Ishikawa (cell line): ENCODE results near the gene TNNC1.

Source experiments
- CEBPB ChIP-seq: IDR thresholded peaks from 2 replicates; pipeline ENCODE4 v1.6.1; 2012
- CREB1 ChIP-seq: IDR thresholded peaks from 2 replicates; pipeline ENCODE4 v1.6.1; 2012; ENCODE audit warnings: low read depth
- EGR1 ChIP-seq: IDR thresholded peaks from 2 replicates; pipeline ENCODE4 v1.6.1; 2012
- EP300 ChIP-seq: IDR thresholded peaks from 2 replicates; pipeline ENCODE4 v1.6.1; 2012; ENCODE audit warnings: borderline replicate concordance
- FOXM1 ChIP-seq: IDR thresholded peaks from 2 replicates; pipeline ENCODE4 v1.6.1; 2012; ENCODE audit warnings: low read depth, borderline replicate concordance
- NFIC ChIP-seq: IDR thresholded peaks from 2 replicates; pipeline ENCODE4 v1.6.1; 2012
- RAD21 ChIP-seq: IDR thresholded peaks from 2 replicates; pipeline ENCODE4 v1.6.1; 2012; ENCODE audit warnings: low read depth
- TAF1 ChIP-seq: IDR thresholded peaks from 2 replicates; pipeline ENCODE4 v1.6.1; 2012; ENCODE audit warnings: low read depth, mild to moderate bottlenecking
- TCF12 ChIP-seq: IDR thresholded peaks from 2 replicates; pipeline ENCODE4 v1.6.1; 2012; ENCODE audit warnings: low read depth
- TEAD4 ChIP-seq: IDR thresholded peaks from 2 replicates; pipeline ENCODE4 v1.6.1; 2012
- YY1 ChIP-seq: IDR thresholded peaks from 2 replicates; pipeline ENCODE4 v1.6.1; 2012; ENCODE audit warnings: low read depth
- ZBTB7A ChIP-seq: IDR thresholded peaks from 2 replicates; pipeline ENCODE4 v1.6.1; 2012; ENCODE audit warnings: low read depth
- TF ChIP-seq, protein P1 (sequence below): IDR thresholded peaks from 2 replicates; pipeline ENCODE4 v1.6.1; 2012
- TF ChIP-seq, protein P2 (sequence below): IDR thresholded peaks from 2 replicates; pipeline ENCODE4 v1.6.1; 2012
- TF ChIP-seq, protein P3 (sequence below): IDR thresholded peaks from 2 replicates; pipeline ENCODE4 v1.6.1; 2012; ENCODE audit warnings: low read depth, mild to moderate bottlenecking

Gene TNNC1

DNA sequence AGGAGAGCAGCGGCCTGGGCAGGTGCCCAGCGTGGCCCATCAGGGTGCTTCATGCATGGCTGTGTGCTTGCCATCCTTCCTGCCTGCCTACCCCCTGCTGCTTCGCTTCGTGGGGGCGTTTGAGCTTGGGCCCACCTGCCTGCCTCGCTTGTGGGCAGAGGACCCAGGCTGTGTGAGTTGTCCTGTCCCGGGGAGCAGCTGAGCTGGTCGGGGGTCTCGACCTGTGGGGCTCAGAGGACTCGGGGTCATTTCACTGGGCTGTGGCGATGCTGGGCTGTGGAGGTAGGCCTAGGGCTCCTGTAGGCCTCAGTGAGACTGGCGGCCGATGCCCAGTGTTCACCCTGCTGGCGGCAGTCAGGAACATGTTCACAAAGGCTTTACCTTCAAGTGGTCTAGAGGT is 29.2 kb upstream of the TNNC1 start:
- TF ChIP-seq YY1 (no peak), TEAD4 (no peak), ZBTB7A (no peak), NFIC (no peak), TCF12 (no peak), EGR1 (no peak), EP300 (no peak), RAD21 (no peak), FOXM1 (no peak), CEBPB (no peak), CREB1 (no peak), TAF1 (no peak)
- TF ChIP-seq, protein P1, sequence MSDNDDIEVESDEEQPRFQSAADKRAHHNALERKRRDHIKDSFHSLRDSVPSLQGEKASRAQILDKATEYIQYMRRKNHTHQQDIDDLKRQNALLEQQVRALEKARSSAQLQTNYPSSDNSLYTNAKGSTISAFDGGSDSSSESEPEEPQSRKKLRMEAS, result no peak
- TF ChIP-seq, protein P2, sequence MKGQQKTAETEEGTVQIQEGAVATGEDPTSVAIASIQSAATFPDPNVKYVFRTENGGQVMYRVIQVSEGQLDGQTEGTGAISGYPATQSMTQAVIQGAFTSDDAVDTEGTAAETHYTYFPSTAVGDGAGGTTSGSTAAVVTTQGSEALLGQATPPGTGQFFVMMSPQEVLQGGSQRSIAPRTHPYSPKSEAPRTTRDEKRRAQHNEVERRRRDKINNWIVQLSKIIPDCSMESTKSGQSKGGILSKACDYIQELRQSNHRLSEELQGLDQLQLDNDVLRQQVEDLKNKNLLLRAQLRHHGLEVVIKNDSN, result no peak
- TF ChIP-seq, protein P3, sequence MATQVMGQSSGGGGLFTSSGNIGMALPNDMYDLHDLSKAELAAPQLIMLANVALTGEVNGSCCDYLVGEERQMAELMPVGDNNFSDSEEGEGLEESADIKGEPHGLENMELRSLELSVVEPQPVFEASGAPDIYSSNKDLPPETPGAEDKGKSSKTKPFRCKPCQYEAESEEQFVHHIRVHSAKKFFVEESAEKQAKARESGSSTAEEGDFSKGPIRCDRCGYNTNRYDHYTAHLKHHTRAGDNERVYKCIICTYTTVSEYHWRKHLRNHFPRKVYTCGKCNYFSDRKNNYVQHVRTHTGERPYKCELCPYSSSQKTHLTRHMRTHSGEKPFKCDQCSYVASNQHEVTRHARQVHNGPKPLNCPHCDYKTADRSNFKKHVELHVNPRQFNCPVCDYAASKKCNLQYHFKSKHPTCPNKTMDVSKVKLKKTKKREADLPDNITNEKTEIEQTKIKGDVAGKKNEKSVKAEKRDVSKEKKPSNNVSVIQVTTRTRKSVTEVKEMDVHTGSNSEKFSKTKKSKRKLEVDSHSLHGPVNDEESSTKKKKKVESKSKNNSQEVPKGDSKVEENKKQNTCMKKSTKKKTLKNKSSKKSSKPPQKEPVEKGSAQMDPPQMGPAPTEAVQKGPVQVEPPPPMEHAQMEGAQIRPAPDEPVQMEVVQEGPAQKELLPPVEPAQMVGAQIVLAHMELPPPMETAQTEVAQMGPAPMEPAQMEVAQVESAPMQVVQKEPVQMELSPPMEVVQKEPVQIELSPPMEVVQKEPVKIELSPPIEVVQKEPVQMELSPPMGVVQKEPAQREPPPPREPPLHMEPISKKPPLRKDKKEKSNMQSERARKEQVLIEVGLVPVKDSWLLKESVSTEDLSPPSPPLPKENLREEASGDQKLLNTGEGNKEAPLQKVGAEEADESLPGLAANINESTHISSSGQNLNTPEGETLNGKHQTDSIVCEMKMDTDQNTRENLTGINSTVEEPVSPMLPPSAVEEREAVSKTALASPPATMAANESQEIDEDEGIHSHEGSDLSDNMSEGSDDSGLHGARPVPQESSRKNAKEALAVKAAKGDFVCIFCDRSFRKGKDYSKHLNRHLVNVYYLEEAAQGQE, result no peak

DNA sequence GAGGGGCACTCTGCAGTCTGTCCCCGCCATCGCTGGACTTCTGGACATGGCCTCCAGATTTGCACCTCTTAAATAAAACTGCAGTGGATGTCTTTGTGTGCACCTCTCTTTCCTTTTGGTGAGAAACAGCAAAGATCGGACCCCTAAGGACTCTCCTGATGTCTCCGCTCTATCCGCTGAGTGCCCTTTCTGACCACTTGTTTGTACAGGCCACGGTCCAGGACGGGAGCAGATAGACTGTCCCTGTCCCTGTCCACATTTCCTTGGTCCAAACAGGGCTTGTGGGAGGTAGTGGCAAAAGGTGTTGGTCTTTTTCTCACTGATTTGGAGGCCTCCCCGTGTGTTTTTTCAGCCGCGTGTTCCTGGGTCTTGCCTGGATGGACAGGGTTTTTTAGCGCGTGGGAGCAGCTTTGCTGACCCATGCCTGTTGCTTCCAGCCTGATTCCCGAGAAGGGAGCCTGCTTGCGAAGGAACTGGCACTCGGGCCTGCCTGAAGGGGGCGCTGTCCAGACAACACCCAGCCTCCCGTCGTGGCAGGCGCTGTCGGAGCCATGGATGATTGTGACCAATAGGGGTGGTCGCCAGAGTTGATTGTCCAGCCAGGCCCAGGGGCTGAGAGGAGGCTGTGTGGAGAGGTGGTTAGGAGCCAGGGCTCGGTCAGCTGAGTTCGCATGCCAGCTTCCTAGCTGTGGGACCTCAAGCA is 28.1 kb upstream of the TNNC1 start:
- TF ChIP-seq TEAD4 (no peak), NFIC (no peak), RAD21 (no peak)
- TF ChIP-seq, protein P2, result no peak

DNA sequence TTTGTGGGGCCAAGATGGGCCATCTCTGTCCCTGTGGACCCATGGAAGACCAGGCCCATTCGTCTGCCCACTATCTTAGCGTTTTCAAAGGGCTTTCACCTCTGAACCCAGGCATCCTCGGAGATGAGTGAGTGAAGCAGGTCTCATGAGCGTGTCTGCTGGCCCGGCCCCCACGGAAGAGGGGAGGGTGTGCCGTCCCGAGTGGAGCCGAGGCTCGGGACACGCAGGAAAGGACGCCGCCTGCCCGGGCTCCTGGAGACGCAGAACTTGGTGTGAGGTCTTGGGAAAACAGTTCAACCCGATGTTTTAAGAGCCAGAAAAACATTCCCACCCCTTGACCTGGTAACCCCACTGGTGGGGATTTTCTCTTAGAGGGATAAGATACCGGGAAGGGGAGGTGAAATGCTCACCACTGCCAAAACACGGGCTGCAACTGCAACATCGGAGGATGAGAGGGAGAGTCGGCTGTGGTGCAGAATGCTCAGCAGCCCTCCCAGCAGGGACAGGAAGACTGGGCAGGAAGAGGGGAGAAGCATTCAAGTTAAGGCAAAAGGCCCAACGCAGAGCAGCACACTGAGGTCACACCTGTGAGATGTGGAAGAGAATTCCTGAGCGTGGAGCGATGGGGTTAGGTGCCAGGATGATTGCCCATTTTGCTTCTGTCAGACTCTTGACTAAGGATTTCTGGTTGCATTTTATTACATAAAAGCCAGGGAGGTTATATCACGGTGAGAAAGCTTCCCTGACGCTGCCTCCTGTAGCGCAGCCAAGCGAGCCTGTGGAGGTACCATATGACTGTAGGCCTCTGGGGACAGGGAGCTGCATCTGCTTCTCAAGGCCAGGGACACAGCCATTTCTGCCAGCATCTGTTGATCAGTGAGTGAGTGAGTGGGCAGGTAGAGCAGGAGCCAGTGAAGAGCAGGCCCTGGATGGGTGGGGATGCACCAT is 27.2 kb upstream of the TNNC1 start:
- TF ChIP-seq, protein P1, result no peak

DNA sequence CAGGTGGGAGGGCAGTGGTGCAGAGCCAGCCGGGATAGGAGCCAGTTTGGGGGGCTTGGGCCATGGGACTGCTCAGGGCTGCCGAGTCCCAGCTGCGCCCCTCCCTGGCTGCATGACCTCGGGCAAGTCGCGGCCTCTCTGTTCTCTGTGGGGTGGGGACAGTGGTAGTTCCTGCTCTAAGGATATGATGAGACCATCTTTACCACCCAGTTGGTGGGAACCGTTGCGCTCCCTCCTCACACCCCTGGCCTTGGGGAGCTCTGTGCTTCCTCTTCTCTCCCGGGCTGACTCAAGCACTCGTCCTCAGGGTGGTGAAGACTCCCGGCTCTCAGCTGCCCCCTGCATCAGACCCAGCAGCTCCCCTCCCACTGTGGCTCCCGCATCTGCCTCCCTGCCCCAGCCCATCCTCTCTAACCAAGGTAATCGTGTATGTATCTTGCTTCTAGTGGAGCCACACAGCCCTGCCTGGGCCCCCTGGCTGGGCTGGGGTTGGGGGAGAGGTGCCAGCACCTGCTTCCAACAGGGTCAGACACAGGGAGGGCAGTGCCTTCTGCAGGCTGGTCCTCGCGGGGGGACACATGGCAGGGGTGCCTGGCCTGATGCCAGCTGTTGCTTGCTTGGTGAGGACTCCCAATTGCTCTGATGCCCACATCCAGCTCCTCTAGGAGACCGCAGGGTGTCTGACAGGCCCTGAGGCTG is 26.2 kb upstream of the TNNC1 start:
- TF ChIP-seq CREB1 (no peak), CEBPB (no peak), EGR1 (no peak), RAD21 (no peak), NFIC (no peak), YY1 (no peak), TCF12 (no peak), EP300 (no peak), FOXM1 (no peak), TAF1 (no peak), ZBTB7A (no peak), TEAD4 (no peak)
- TF ChIP-seq, protein P1, result no peak
- TF ChIP-seq, protein P2, result no peak
- TF ChIP-seq, protein P3, result no peak
